K562 (cell line): Measurements from ENCODE around the gene ICAM1. TPM values are rescaled to one million over a fixed set of nuclear protein-coding genes. Genes with fewer than 3 reads are reported as not detected.

Experiments
- ATAC-seq: fragments of 200-7000 bp; cut with Tn5 transposase; 3 replicates; pipeline ENCODE4 v1.9.1; 2020; ENCODE audit warnings: moderate library complexity
- BruUV-seq: library from RNA; stranded (reverse); fragments of 400-500 nt; replicated peaks from 2 replicates; lab custom pipeline; 2021; lab: Mats Ljungman, UMichigan
- CTCF ChIA-PET: fragments of 300-600 bp; formaldehyde crosslinking; extraction: SDS; loops from one replicate; lab custom pipeline; 2021; ENCODE audit warnings: low intra/inter-chr PET ratio; lab: Yijun Ruan, JAX
- POLR2A ChIA-PET: fragments of 300-600, 350-650 bp; sonication (Branson Sonifier 250); formaldehyde crosslinking; extraction: SDS; loops from one replicate; lab custom pipeline; 2021; ENCODE audit warnings: antibody characterized with exemption, inconsistent platforms; lab: Yijun Ruan, JAX
- DNase-seq, 4 experiments: peaks; one replicate each; pipeline versions ENCODE4 v3.0.0 to v3.0.0-alpha.2; 2011 to 2018; ENCODE audit warnings: low spot score in 3 of 4, mixed read lengths in 3 of 4; ENCODE audit errors: extremely low read depth in 1 of 4
- FAIRE-seq: peaks from 2 replicates; lab custom pipeline; 2011; peaks lifted over from hg19 to GRCh38; lab: Jason Lieb, UNC
- H2AFZ ChIP-seq: 2 replicates; pipeline ENCODE4 v1.6.0; 2011; ENCODE audit warnings: low read depth, low read length, control low read depth, inconsistent platforms
- H3K27ac ChIP-seq: fragments of 200-600 bp; 3 replicates; pipeline ENCODE4 v1.8.0; 2011; ENCODE audit warnings: low read depth, mild to moderate bottlenecking, control low read depth, inconsistent platforms, low read length, moderate library complexity, mixed read lengths; ENCODE audit errors: extremely low read depth
- H3K27me3 ChIP-seq, 2 experiments: fragments of 300-600 bp in 1 of 2; 2 replicates in 1 of 2; 3 replicates in 1 of 2; pipeline versions ENCODE4 v1.6.0 to v1.8.0; 2011; ENCODE audit warnings: inconsistent platforms in 2 of 2, low read length in 2 of 2, mild to moderate bottlenecking in 1 of 2, mixed read lengths in 1 of 2, moderate library complexity in 1 of 2; ENCODE audit not compliant: control insufficient read depth in 2 of 2, insufficient read depth in 2 of 2
- H3K36me3 ChIP-seq: fragments of 300-600 bp; 3 replicates; pipeline ENCODE4 v1.8.0; 2011; ENCODE audit warnings: mild to moderate bottlenecking, low read length, inconsistent platforms; ENCODE audit not compliant: control insufficient read depth, insufficient read depth
- H3K4me1 ChIP-seq, 2 experiments: fragments of 200-600 bp in 1 of 2; replicated peaks in 1 of 2; 2 replicates in 1 of 2; 3 replicates in 1 of 2; pipeline versions ENCODE4 v1.5.1 to v1.8.0; 2011; ENCODE audit warnings: inconsistent platforms in 2 of 2, low read length in 2 of 2, mild to moderate bottlenecking in 1 of 2, mixed read lengths in 1 of 2, moderate library complexity in 1 of 2; ENCODE audit not compliant: control insufficient read depth in 2 of 2, insufficient read depth in 2 of 2
- H3K4me2 ChIP-seq: 2 replicates; pipeline ENCODE4 v1.6.1; 2011; ENCODE audit warnings: low read length, control low read depth, inconsistent platforms, mixed read lengths; ENCODE audit not compliant: insufficient read depth
- H3K4me3 ChIP-seq: fragments of 200-600 bp; sonication (generic), shearing (Covaris generic); 2 replicates; pipeline ENCODE4 v1.5.1; 2016; ENCODE audit warnings: control low read depth, inconsistent platforms
- H3K79me2 ChIP-seq: fragments of 200-600 bp; 3 replicates; pipeline ENCODE4 v1.8.0; 2011; ENCODE audit warnings: low read length, inconsistent platforms; ENCODE audit not compliant: control insufficient read depth, insufficient read depth
- H3K9ac ChIP-seq, 2 experiments: 2 replicates each; pipeline versions ENCODE4 v1.6.0 to v1.6.1; 2011; ENCODE audit warnings: low read depth in 2 of 2, low read length in 2 of 2, control low read depth in 1 of 2, inconsistent platforms in 1 of 2, mild to moderate bottlenecking in 1 of 2, mixed read lengths in 1 of 2; ENCODE audit not compliant: insufficient read depth in 1 of 2
- H3K9me1 ChIP-seq: one replicate; pipeline ENCODE4 v1.6.0; 2011; ENCODE audit warnings: inconsistent platforms, mild to moderate bottlenecking, low read length, moderate library complexity; ENCODE audit not compliant: control insufficient read depth, insufficient read depth
- H3K9me3 ChIP-seq: replicated peaks from 2 replicates; pipeline ENCODE4 v1.5.1; 2011; ENCODE audit warnings: low read depth, low read length, inconsistent platforms; ENCODE audit not compliant: control insufficient read depth, insufficient read depth
- H4K20me1 ChIP-seq: replicated peaks from 2 replicates; pipeline ENCODE4 v1.6.1; 2011; ENCODE audit warnings: low read length, inconsistent platforms, mixed read lengths; ENCODE audit not compliant: control insufficient read depth, insufficient read depth
- HLTF ChIP-seq: fragments of 450-650 bp; IDR thresholded peaks from 2 replicates; pipeline ENCODE4 v1.6.1; 2016
- LARP7 ChIP-seq: fragments of 450-650 bp; IDR thresholded peaks from 2 replicates; pipeline ENCODE4 v1.6.1; 2016
- MTA1 ChIP-seq: fragments of 450-650 bp; IDR thresholded peaks from 2 replicates; pipeline ENCODE4 v1.6.1; 2017; ENCODE audit warnings: borderline replicate concordance
- NR2F6 ChIP-seq: fragments of 450-650 bp; formaldehyde crosslinking; IDR thresholded peaks from 2 replicates; pipeline ENCODE4 v1.4.0; 2020; ENCODE audit warnings: mild to moderate bottlenecking
- RAD21 ChIP-seq, 2 experiments: fragments of 250-450 bp in 1 of 2; fragments of 450-650 bp in 1 of 2; sonication (Bioruptor Pico) in 1 of 2; formaldehyde crosslinking in 1 of 2; IDR thresholded peaks in 1 of 2; conservative IDR thresholded peaks in 1 of 2; 2 replicates each; pipeline versions ENCODE4 v1.4.0 to v1.8.0; 2020 to 2022; ENCODE audit warnings: mild to moderate bottlenecking in 2 of 2, moderate library complexity in 1 of 2
- SRSF3 ChIP-seq: fragments of 200-400 bp; formaldehyde crosslinking; IDR thresholded peaks from 2 replicates; pipeline ENCODE4 v1.6.1; 2016; ENCODE audit warnings: mild to moderate bottlenecking, low read length, moderate library complexity; ENCODE audit not compliant: insufficient read depth
- ZNF444 ChIP-seq: fragments of 250-450 bp; sonication (Bioruptor Pico); IDR thresholded peaks from 2 replicates; pipeline ENCODE4 v1.4.0; 2020; ENCODE audit warnings: mild to moderate bottlenecking, moderate library complexity
- ZNF518B ChIP-seq: fragments of 250-450 bp; sonication (Bioruptor Pico); IDR thresholded peaks from 2 replicates; pipeline ENCODE4 v1.5.0; 2021; ENCODE audit warnings: mild to moderate bottlenecking, moderate library complexity
- WGBS: fragments of 100-300 bp; shearing (Covaris generic); methylation state at CpG from one replicate; pipeline ENCODE4 v1.1.6; 2016; ENCODE audit warnings: low coverage, mixed read lengths; ENCODE audit not compliant: insufficient coverage; ENCODE audit errors: missing lambda C conversion rate; 5-methylcytosine and 5-hydroxymethylcytosine counted together
- in situ Hi-C: fragments of 300-500 bp; cut with MboI; formaldehyde crosslinking; loops from 4 replicates; pipeline ENCODE4 v1.15.0; 2018; ENCODE audit warnings: inconsistent platforms, mixed read lengths
- intact Hi-C: fragments of 100-400 bp; cut with micrococcal nuclease; formaldehyde crosslinking; loops from 2 replicates; pipeline ENCODE4 v1.14.2; 2022
- polyA plus RNA-seq, 8 experiments: library from polyadenylated mRNA; depleted of rRNA in 4 of 8; stranded (reverse) in 5 of 8; unstranded in 3 of 8; fragments of >200 nt; fragmentation: Nextera tagmentation in 2 of 8; fragmentation: Illumina TruSeq in 1 of 8; extraction: Ambion mirVana in 2 of 8; extraction: Trizol in 1 of 8; gene quantifications; 2 replicates each; pipeline versions ENCODE4 v1.2.1 to v1.2.3, GENCODE V29; 2011 to 2014; ENCODE audit warnings: inconsistent platforms in 1 of 8, missing spikeins in 1 of 8
- total RNA-seq, 7 experiments: library from RNA; depleted of rRNA in 6 of 7; stranded (reverse); fragments of >200 nt in 6 of 7; fragmentation: Illumina TruSeq in 2 of 7; extraction: Trizol in 2 of 7; gene quantifications; 2 replicates each; pipeline versions ENCODE4 v1.2.1 to v1.2.3, GENCODE V29; 2011 to 2021; ENCODE audit warnings: low replicate concordance in 1 of 7
- TF ChIP-seq, protein P1 (sequence below): fragments of 200-600 bp; sonication (generic); IDR thresholded peaks from one replicate; pipeline ENCODE4 v1.6.1; 2012; ENCODE audit warnings: mild to moderate bottlenecking, low read depth, low read length, inconsistent platforms

Gene ICAM1
- total and polyA plus RNA-seq, 9 of the 15 experiments (the other 6 are each of a cell fraction or from before 2014, with no cell fraction given), result 2.3 to 24.4 (median 13.4) TPM

- Histone ChIP-seq H3K9me1 (no peaks in the 10 kb centered on the region), H3K9me3 (no peaks in the 10 kb centered on the region), H3K27me3 (no peaks in the 10 kb centered on the region), H3K79me2 (peaks cover 34% of the 10 kb centered on the region), H3K27ac (no peak overlapping the region), H3K4me1 (peaks cover 0 to 45% of the 10 kb centered on the region in 2 experiments; a peak in 2 of 5 replicates), H3K4me3 (no peak overlapping the region), H2AFZ (no peak overlapping the region), H4K20me1 (no peaks in the 10 kb centered on the region), H3K36me3 (peaks cover 98% of the 10 kb centered on the region), H3K4me2 (no peak overlapping the region), H3K9ac (no peak overlapping the region)
- FAIRE-seq (no peak), ATAC-seq (no peak), DNase-seq (no peak)
- no TSS peak for BruUV-seq
- 91% methylated on average over 8 of the region's 8 CpGs for WGBS
- POLR2A ChIA-PET, result interaction anchor here (0.6 to 1.9 kb wide), 4 partner anchors 9 to 75 kb away, joined by 3 to 10 read pairs (median 3); partner anchors contain the start of gene FDX2
- CTCF ChIA-PET, result no interaction called here
- in situ Hi-C loops (no loop called here), intact Hi-C loops (no loop called here)
- no peak for TF ChIP-seq SRSF3
- TF ChIP-seq, protein P1, sequence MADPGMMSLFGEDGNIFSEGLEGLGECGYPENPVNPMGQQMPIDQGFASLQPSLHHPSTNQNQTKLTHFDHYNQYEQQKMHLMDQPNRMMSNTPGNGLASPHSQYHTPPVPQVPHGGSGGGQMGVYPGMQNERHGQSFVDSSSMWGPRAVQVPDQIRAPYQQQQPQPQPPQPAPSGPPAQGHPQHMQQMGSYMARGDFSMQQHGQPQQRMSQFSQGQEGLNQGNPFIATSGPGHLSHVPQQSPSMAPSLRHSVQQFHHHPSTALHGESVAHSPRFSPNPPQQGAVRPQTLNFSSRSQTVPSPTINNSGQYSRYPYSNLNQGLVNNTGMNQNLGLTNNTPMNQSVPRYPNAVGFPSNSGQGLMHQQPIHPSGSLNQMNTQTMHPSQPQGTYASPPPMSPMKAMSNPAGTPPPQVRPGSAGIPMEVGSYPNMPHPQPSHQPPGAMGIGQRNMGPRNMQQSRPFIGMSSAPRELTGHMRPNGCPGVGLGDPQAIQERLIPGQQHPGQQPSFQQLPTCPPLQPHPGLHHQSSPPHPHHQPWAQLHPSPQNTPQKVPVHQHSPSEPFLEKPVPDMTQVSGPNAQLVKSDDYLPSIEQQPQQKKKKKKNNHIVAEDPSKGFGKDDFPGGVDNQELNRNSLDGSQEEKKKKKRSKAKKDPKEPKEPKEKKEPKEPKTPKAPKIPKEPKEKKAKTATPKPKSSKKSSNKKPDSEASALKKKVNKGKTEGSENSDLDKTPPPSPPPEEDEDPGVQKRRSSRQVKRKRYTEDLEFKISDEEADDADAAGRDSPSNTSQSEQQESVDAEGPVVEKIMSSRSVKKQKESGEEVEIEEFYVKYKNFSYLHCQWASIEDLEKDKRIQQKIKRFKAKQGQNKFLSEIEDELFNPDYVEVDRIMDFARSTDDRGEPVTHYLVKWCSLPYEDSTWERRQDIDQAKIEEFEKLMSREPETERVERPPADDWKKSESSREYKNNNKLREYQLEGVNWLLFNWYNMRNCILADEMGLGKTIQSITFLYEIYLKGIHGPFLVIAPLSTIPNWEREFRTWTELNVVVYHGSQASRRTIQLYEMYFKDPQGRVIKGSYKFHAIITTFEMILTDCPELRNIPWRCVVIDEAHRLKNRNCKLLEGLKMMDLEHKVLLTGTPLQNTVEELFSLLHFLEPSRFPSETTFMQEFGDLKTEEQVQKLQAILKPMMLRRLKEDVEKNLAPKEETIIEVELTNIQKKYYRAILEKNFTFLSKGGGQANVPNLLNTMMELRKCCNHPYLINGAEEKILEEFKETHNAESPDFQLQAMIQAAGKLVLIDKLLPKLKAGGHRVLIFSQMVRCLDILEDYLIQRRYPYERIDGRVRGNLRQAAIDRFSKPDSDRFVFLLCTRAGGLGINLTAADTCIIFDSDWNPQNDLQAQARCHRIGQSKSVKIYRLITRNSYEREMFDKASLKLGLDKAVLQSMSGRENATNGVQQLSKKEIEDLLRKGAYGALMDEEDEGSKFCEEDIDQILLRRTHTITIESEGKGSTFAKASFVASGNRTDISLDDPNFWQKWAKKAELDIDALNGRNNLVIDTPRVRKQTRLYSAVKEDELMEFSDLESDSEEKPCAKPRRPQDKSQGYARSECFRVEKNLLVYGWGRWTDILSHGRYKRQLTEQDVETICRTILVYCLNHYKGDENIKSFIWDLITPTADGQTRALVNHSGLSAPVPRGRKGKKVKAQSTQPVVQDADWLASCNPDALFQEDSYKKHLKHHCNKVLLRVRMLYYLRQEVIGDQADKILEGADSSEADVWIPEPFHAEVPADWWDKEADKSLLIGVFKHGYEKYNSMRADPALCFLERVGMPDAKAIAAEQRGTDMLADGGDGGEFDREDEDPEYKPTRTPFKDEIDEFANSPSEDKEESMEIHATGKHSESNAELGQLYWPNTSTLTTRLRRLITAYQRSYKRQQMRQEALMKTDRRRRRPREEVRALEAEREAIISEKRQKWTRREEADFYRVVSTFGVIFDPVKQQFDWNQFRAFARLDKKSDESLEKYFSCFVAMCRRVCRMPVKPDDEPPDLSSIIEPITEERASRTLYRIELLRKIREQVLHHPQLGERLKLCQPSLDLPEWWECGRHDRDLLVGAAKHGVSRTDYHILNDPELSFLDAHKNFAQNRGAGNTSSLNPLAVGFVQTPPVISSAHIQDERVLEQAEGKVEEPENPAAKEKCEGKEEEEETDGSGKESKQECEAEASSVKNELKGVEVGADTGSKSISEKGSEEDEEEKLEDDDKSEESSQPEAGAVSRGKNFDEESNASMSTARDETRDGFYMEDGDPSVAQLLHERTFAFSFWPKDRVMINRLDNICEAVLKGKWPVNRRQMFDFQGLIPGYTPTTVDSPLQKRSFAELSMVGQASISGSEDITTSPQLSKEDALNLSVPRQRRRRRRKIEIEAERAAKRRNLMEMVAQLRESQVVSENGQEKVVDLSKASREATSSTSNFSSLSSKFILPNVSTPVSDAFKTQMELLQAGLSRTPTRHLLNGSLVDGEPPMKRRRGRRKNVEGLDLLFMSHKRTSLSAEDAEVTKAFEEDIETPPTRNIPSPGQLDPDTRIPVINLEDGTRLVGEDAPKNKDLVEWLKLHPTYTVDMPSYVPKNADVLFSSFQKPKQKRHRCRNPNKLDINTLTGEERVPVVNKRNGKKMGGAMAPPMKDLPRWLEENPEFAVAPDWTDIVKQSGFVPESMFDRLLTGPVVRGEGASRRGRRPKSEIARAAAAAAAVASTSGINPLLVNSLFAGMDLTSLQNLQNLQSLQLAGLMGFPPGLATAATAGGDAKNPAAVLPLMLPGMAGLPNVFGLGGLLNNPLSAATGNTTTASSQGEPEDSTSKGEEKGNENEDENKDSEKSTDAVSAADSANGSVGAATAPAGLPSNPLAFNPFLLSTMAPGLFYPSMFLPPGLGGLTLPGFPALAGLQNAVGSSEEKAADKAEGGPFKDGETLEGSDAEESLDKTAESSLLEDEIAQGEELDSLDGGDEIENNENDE, result no peak
- no peak for TF ChIP-seq LARP7
- TF ChIP-seq RAD21 (CRISPR knock-in tag; conservative IDR thresholded peaks at IDR 0.05 in 1 of 2, IDR thresholded peaks at IDR 0.05 in 1 of 2), result no peak
- no peak for TF ChIP-seq MTA1
- no peak for TF ChIP-seq ZNF444 (CRISPR knock-in tag)
- TF ChIP-seq NR2F6 (CRISPR knock-in tag), result no peak
- no peak for TF ChIP-seq HLTF
- no peak for TF ChIP-seq ZNF518B (CRISPR knock-in tag)
Measured at GRCh38 chr19:10325732-10326131, 54.8 kb downstream of the ICAM1 start.
